Amniotic epithelial cell (primary cell): Measurements from ENCODE around the gene RS1.
A peak's percentile ranks its signal among the peaks of the same experiment; 100 is the strongest.

Experiments used
- DNase-seq: peaks from one replicate; pipeline ENCODE4 v3.0.0-alpha.2; 2010; ENCODE audit warnings: low read depth

Gene RS1

GRCh38 chrX:18668071-18668835 lies 3.7 kb downstream of the RS1 start:
- no peak for DNase-seq

DNA sequence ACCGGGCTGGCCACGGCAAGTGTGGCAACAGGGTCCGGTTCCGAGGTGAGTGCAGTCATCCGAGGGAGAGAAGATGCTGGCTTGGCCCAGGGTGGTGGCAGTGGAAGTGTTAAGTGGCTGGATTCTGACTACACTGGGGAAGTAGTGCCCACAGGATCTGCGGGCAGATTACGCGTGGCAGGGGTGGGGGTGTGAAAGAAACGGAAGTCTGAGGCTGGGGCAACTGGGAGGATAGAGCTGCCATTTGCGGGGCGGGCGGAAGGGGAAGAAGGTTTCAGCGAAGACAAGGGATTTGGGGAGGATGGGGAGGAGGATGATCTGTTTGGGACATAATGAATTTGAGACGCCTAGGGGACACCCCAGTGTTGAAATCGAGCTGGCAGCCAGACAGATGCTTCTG lies 5.3 kb downstream of the RS1 start:
- DNase-seq: no peak

- DNase-seq: no peak
These were observed 7.0 kb downstream of the RS1 start for GRCh38 chrX:18664947-18665346.

DNA sequence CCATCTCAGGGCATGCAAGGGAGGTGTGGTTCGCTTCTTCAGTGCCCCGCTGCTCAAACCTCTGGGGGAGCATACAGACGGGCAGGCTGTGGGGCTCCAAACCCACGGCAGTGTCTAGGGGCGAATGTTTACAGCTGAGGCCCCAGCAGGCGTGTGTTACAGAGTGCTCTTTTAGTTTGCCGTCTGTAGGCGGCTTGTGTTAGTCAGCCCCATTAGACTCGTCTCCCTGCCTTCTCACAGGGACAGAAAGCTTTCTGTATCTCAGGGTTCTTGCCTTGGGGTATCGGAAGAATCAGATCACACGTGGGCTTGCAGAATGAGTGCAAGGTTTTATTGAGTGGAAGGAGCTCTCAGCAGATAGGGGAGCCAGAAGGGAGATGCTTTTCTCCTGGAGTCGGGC lies 10.6 kb downstream of the RS1 start:
- no peak for DNase-seq

GRCh38 chrX:18654875-18655836 lies 16.8 kb downstream of the RS1 start:
- no peak for DNase-seq

DNA sequence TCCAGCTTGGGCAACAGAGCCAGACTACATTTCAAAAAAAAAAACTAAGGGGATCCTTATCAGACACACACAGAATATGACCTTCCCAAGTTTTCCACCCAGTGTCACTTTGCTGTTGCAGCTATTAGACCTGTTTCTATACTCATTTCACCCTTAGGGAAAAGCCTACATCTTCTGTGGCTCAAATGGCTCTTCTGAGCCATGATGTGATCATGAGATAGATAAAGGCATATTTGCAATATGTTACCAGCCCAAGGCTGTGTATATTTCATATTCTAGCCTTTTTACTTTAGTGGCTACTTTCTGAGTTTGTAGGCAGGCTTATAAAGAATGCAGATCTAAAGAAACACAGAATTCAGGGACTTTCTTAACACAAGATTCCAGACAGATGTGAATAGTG lies 19.3 kb downstream of the RS1 start:
- no peak for DNase-seq

DNA sequence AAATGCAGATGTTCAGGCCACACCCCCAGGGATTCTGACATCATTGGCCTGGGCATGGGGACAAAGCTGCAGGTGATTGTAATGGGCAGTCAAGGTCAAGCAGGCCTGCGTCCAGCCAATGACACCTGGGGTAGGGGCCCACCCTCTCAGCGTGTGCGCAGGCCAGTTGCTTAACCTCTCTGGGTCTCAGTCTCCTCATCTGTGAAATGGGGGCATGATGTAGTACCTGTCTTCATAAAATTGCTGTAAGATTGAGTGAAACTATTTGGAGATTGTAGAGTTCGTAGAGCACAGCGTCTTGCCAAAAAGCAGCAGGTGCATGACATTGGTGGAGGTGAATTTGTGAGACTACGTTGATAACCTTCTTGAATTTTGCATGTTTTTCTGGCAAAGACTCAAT lies 21.2 kb downstream of the RS1 start:
- DNase-seq: no peak

DNA sequence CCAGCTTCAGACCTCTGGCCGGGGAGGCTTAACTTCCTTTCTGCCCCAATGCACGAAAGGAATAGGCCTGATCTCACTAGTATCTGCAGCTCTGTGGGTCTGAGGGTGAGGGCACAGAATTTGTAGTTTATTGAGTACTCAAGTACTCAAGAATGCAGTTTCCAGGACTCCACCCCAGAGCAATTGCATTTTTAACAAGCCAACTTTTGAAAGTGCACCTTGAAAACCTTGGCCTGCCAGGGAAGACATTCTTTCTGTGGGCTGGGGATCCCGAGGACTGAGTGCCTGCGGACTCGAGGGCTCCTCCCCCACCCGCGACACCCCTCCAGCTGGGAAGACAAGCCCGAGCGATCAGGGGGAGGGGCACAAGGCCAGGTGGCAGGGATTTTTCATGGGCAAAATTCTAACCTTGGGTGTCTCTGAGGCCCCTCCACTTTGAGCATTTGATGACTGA lies 22.4 kb downstream of the RS1 start:
- no peak for DNase-seq

DNA sequence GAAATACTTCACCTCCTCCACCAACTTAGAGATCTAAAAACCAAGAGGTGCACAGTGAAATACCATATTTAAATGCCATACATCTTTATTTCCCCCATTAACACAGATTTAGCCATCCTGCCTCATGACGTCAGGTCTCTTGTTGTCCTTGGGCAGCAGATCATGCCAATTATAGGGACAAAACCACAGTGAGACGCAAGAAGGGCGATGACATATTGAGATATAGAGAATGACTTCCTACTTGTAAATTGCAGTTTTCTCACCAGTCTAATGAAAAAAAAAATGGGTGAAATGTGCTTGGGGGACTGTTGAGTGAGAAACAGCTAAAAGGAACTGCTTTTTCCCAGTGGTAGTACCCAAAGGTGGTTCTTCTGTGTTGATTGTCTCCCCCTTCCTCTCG lies 24.3 kb downstream of the RS1 start:
- DNase-seq: no peak

DNA sequence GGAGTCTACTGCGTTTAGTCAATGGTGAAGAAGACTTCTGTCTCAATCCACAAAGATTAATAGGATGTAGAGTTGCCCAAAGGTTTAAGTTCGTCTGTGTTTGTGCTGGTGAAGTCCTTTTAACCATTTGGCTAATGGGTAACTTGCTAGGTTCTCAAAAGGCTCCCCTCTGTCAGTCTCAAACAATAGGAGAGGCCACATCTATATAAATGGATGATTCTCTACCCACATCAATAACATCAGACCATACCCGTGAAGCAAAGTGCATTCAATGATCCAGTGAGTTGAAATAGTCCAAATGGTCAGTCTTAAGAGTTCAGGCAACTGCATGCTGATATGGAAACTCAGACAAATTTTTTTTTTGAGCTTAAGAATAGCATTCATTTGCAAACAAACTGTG lies 28.1 kb downstream of the RS1 start:
- DNase-seq: no peak

DNA sequence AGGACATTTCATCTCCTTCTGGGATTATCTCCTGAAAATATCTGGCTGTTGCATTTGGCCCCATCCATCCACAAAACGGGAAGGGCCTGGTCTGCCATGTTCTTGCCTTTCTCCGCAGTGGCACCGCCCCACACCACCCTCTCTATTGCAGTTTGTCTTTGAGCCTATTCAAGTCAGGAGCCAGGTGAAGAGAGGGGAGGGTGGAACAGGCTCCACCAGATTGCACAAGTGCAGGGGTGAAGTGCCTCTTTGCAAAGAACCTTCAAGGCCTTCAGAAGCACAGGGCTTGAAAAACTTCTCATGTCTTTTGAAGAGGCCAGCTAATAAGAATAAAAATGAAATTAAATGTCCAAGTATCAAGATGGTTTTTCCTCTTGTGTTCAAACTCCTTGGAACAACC lies 28.7 kb downstream of the RS1 start:
- DNase-seq: no peak

- peak; percentile 22 for DNase-seq
These were observed 31.2 kb downstream of the RS1 start for GRCh38 chrX:18640686-18641085.

DNA sequence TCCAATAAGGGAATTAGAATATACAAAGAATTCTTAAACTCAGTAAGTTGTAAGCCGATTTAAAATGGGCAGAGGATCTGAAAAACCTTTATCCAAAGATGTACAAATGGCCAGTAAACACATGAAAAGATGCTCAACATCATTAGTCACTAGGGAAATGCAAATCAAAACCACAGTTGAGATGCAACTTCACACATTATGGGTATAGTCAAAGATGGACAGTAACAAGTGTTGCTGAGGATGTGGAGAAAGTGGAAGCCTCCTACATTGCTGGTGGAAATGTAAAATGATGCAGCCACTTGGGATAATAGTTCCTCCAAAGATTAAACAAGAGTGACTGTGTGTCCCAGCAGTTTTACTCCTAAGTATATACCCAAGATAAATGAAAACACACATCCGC lies 32.6 kb downstream of the RS1 start:
- no peak for DNase-seq

- DNase-seq: no peak
These were observed 33.5 kb downstream of the RS1 start for GRCh38 chrX:18638398-18638797.

DNA sequence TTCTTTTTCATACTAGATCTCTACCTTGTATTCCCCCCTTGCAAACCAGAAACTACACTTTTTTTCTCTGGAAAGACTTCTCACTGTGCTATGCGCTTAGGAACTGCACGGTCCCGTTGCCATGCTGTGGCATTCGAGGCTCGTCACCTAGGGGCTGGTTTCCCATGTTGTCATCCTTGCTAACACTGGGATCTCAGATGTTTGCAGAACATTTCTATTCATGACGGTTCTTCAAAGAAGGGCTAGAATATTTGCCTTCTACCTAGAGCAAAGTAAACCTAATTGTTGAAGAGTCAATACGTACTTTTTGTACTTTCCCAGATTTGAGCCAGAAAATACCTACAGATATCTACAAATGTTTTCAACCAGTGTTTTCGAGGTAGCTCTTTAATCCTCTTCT lies 41.0 kb downstream of the RS1 start:
- DNase-seq: no peak

GRCh38 chrX:18624599-18624998 lies 47.3 kb downstream of the RS1 start:
- no peak for DNase-seq

DNA sequence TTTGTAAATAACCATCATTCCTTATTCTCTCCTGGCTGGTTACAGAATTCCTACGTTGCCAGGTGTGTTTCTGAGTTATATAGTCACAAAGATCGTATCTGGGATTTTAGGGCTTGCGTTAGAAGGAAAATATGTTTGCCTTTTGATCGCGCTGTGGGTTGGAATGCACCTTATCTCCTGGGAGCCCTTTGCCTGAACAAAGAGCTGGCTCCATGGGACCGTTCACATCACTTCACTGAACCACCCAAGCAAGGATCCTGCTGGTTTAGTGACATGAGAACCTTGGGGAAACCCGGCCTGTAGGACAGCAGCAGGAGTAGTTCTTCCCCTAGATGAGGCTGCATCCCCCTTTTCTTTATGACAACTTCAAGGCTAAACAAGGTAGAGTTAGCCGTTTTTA lies 51.6 kb downstream of the RS1 start:
- no peak for DNase-seq

GRCh38 chrX:18619288-18619687 lies 52.6 kb downstream of the RS1 start:
- DNase-seq: no peak

DNA sequence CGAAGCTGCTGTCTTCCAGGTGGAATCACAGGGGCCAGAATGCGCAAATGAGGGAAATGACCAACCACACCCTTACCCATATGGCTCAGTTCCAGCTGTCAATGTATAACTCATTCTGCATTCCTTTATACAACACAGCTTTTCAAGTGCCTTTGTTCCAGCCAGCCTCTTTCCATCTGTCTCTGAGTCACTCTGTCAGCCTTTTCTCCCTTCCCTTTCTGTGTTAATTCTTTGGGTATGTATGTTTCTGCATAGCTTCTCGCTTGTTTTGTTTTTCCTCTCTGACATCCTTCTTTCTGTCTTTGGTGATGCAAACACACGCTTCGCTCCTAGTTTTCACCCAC lies 54.5 kb downstream of the RS1 start:
- DNase-seq: peak; percentile 66

DNA sequence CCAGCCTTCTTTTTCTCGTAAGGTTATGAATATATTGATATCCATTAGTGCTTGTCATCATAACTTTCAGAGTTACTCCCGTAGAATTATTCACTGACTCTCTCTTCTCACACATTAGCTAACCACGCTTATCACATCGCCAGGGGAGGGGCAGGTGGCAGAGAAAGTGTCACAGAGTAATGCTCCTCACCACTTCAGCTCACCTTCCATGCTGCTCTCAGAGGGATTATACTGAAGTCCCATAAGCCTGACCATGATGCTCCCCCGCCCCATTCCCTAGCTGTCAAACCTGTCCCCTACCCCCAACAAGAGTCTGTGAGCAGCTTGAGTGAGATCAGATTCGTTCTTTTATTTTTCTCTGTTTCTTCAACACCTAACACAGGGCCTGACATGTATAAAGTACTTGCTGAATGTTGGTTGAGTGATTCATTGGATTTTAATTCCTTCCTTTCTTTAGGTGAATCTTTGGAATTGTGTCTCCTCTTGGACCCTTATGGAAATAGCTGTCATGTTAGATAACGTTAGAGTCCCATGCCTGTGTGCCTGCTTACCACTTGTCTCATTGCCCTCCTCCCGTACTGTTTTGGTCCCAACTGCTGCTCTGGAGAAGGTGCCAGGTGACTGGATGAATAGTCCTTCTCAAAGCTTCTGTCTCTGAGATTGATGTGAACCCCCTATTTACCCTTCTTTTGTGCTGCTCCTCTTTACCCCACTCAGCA lies 55.1 kb downstream of the RS1 start:
- DNase-seq: no peak

- DNase-seq: no peak
These were observed 57.8 kb downstream of the RS1 start for GRCh38 chrX:18613930-18614639.

DNA sequence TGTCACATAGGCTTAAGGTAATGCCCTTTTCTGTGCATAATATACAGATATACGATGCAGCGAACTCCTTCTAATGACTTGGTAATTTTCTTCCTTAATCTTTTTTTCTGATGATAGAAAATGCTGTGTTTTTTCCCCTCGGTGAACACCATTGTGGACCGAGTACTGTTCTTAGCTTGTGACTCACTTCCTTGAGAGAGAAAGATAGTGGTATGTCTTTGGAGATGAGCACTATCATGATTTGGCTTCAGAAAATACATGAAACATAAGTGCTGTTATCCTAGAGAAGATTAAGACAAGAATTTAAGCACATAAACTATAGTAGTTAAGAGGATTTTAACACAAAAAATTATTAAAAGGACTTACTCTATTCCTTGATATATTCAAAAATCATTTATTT lies 63.9 kb downstream of the RS1 start:
- peak; percentile 21 for DNase-seq
